ENCODE data around the gene SLC34A1.

The SLC34A1 gene

GRCh38 chr5:177447066-177447610, 62.9 kb downstream of the SLC34A1 start:
- DNase-seq, result peak; percentile 66

DNA sequence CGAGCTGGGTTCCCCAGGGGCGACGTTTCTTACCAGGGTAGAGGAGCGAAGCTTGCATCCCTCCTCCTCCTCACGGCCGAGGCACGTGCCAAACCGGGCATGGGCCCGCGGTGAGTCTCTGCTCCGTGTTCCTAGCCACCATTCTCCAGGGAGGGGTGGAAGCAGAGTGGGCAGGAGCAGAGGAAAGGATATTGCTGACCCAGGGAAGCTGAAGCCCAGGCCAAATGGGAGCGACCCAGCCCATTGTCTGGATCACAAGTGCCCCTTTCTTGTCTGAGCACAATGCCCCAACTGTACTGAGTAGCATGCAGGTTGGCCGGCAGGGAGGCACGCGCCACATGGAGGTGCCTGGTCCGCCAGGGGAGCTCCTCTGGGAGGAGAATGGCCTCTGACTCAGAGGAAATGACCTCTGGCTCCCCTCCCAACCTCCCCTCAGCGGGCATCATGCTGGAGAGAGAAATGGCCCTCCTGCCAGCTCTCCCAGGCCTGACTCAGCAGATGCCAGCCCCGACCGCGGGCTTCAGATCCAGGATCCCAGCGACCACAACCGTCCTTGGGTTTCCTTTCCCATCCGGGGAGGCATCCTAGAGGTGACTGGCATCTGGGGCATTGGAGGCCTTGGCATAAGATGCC, 63.5 kb downstream of the SLC34A1 start:
- DNase-seq, result no peak
